GM12801 (cell line): Measurements from ENCODE around the gene AGXT.

Source experiments
- CTCF ChIP-seq: IDR thresholded peaks from one replicate; pipeline ENCODE4 v1.5.1; 2011; ENCODE audit warnings: control low read depth; ENCODE audit not compliant: insufficient read length; ENCODE audit errors: extremely low read depth

AGXT gene

GRCh38 chr2:240896394-240896793 is 27.8 kb downstream of the AGXT start:
- TF ChIP-seq CTCF, result no peak

GRCh38 chr2:240896871-240897692 is 28.5 kb downstream of the AGXT start:
- no peak for TF ChIP-seq CTCF

GRCh38 chr2:240898108-240898730 is 29.6 kb downstream of the AGXT start:
- TF ChIP-seq CTCF, result no peak

- TF ChIP-seq CTCF, result no peak
Measured at GRCh38 chr2:240898731-240899467, 30.3 kb downstream of the AGXT start.

DNA sequence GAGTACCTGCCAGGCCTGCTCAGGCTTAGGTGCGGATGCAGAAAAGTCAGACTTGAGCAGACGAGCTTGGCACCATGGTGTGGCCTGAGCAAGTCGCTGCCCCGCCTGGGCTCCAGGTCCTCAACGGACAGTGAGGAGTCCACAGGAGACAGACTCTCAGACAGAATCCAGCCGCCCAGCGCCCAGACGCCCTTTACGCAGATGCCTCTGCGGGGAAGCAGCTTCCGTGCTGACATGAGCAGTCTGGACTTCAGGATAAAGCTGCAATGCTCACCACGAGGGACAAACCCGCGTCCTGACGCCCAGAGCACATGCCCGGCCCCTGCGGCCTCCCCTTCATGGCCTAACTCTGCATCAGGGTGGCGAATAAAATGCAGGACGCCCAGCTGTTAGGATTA is 30.8 kb downstream of the AGXT start:
- TF ChIP-seq CTCF, result no peak

GRCh38 chr2:240900141-240900860 is 31.7 kb downstream of the AGXT start:
- no peak for TF ChIP-seq CTCF
